Liver (tissue), 9 donors: ENCODE data around the gene OSCP1. TPM values are rescaled to one million over a fixed set of nuclear protein-coding genes. Genes with fewer than 3 reads are reported as not detected.

Experiments used
- DNase-seq: peaks from one replicate; pipeline ENCODE4 v3.0.0-alpha.2; 2017; ENCODE audit warnings: low spot score
- H3K27ac ChIP-seq, 2 donors: one replicate each; pipeline ENCODE4 v1.7.0; 2013; ENCODE audit warnings: inconsistent platforms in 2 of 2, low read length in 2 of 2, control low read depth in 1 of 2, low read depth in 1 of 2, mild to moderate bottlenecking in 1 of 2
- H3K27me3 ChIP-seq, 4 donors: one replicate each; pipeline versions ENCODE4 v1.6.1 to v1.7.0; 2013; ENCODE audit warnings: low read length in 3 of 4, inconsistent platforms in 1 of 4, mild to moderate bottlenecking in 1 of 4, moderate library complexity in 1 of 4; ENCODE audit not compliant: control insufficient read depth in 4 of 4, insufficient read depth in 4 of 4
- H3K36me3 ChIP-seq, 4 donors: one replicate each; pipeline versions ENCODE4 v1.6.1 to v1.7.0; 2013; ENCODE audit warnings: low read length in 3 of 4, mild to moderate bottlenecking in 3 of 4, low read depth in 1 of 4, moderate library complexity in 1 of 4; ENCODE audit not compliant: control insufficient read depth in 4 of 4, insufficient read depth in 3 of 4
- H3K4me1 ChIP-seq, 4 donors: one replicate each; pipeline versions ENCODE4 v1.6.1 to v1.7.0; 2013; ENCODE audit warnings: low read length in 3 of 4, mild to moderate bottlenecking in 3 of 4, moderate library complexity in 1 of 4; ENCODE audit not compliant: control insufficient read depth in 4 of 4, insufficient read depth in 4 of 4
- H3K4me3 ChIP-seq, 3 donors: one replicate each; pipeline versions ENCODE4 v1.6.1 to v1.7.0; 2013; ENCODE audit warnings: low read length in 3 of 3, control low read depth in 1 of 3, low read depth in 1 of 3, mild to moderate bottlenecking in 1 of 3
- H3K9ac ChIP-seq, 2 donors: one replicate each; pipeline ENCODE4 v1.7.0; 2013; ENCODE audit warnings: low read length in 2 of 2, mild to moderate bottlenecking in 2 of 2, moderate library complexity in 2 of 2, control low read depth in 1 of 2, low read depth in 1 of 2
- H3K9me3 ChIP-seq, 4 donors: one replicate each; pipeline versions ENCODE4 v1.6.1 to v1.7.0; 2013; ENCODE audit warnings: low read length in 3 of 4; ENCODE audit not compliant: control insufficient read depth in 4 of 4
- ATF3 ChIP-seq: IDR thresholded peaks from 2 replicates; pipeline ENCODE4 v1.6.1; 2016; ENCODE audit warnings: antibody characterized with exemption
- CTCF ChIP-seq: fragments of 150-350 bp; IDR thresholded peaks from 2 replicates; pipeline ENCODE4 v1.5.1; 2017; ENCODE audit warnings: improper control_type of control experiment, low read depth, low read length; ENCODE audit not compliant: missing input control
- FOXA1 ChIP-seq: IDR thresholded peaks from 2 replicates; pipeline ENCODE4 v1.6.1; 2016; ENCODE audit warnings: antibody characterized with exemption
- FOXA2 ChIP-seq: IDR thresholded peaks from 2 replicates; pipeline ENCODE4 v1.6.1; 2016; ENCODE audit warnings: antibody characterized with exemption
- GABPA ChIP-seq, 2 donors: IDR thresholded peaks in 1 of 2; conservative IDR thresholded peaks in 1 of 2; 2 replicates each; pipeline ENCODE4 v1.6.1; 2016; ENCODE audit warnings: antibody characterized with exemption in 2 of 2, mild to moderate bottlenecking in 1 of 2, moderate library complexity in 1 of 2
- HNF4A ChIP-seq, 2 donors: conservative IDR thresholded peaks; 2 replicates each; pipeline ENCODE4 v1.6.1; 2016; ENCODE audit warnings: antibody characterized with exemption in 2 of 2, mild to moderate bottlenecking in 2 of 2
- JUND ChIP-seq, 2 donors: IDR thresholded peaks; 2 replicates each; pipeline ENCODE4 v1.6.1; 2016; ENCODE audit warnings: antibody characterized with exemption in 2 of 2
- MAX ChIP-seq: IDR thresholded peaks from 2 replicates; pipeline ENCODE4 v1.6.1; 2016; ENCODE audit warnings: antibody characterized with exemption
- NR2F2 ChIP-seq: IDR thresholded peaks from 2 replicates; pipeline ENCODE4 v1.6.1; 2016; ENCODE audit warnings: antibody characterized with exemption
- RAD21 ChIP-seq, 2 donors: IDR thresholded peaks; 2 replicates each; pipeline ENCODE4 v1.6.1; 2016; ENCODE audit warnings: antibody characterized with exemption in 2 of 2, mild to moderate bottlenecking in 2 of 2
- REST ChIP-seq: IDR thresholded peaks from 2 replicates; pipeline ENCODE4 v1.6.1; 2016; ENCODE audit warnings: antibody characterized with exemption, mild to moderate bottlenecking
- RXRA ChIP-seq, 2 donors: IDR thresholded peaks; 2 replicates each; pipeline ENCODE4 v1.6.1; 2017 to 2018; ENCODE audit warnings: antibody characterized with exemption in 2 of 2, mild to moderate bottlenecking in 1 of 2
- SP1 ChIP-seq: IDR thresholded peaks from 2 replicates; pipeline ENCODE4 v1.6.1; 2018; ENCODE audit warnings: antibody characterized with exemption, mild to moderate bottlenecking
- TAF1 ChIP-seq: conservative IDR thresholded peaks from 2 replicates; pipeline ENCODE4 v1.6.1; 2016; ENCODE audit warnings: antibody characterized with exemption, mild to moderate bottlenecking
- YY1 ChIP-seq: IDR thresholded peaks from 2 replicates; pipeline ENCODE4 v1.6.1; 2016; ENCODE audit warnings: antibody characterized with exemption, mild to moderate bottlenecking
- ZBTB33 ChIP-seq: IDR thresholded peaks from 2 replicates; pipeline ENCODE4 v1.6.1; 2016; ENCODE audit warnings: antibody characterized with exemption
- WGBS: extraction: QIAGEN DNeasy Blood & Tissue Kit; methylation state at CpG from one replicate; pipeline ENCODE4 v1.1.7; 2013; 5-methylcytosine and 5-hydroxymethylcytosine counted together
- polyA plus RNA-seq, 2 donors: library from polyadenylated mRNA; stranded (reverse) in 1 of 2; unstranded in 1 of 2; fragments of 200-250 nt in 1 of 2; fragments of >200 nt in 1 of 2; fragmentation: Nextera tagmentation in 1 of 2; extraction: Ambion mirVana in 1 of 2; gene quantifications; one replicate each; pipeline versions ENCODE4 v1.2.1 to v1.2.3, GENCODE V29; 2013 to 2015
- total RNA-seq, 2 donors: library from RNA; depleted of rRNA; stranded (reverse); fragments of >200 nt; gene quantifications; one replicate each; pipeline ENCODE4 v1.2.3, GENCODE V29; 2014
- donor health status: healthy.
- donor health status: healthy.
- donor health status: healthy.
- donor health status: healthy.
- donor health status: healthy.

OSCP1 gene
- total and polyA plus RNA-seq, 4 donors: 1.1 to 1.7 (median 1.5) TPM

- 92% methylated on average over 2 of the region's 2 CpGs for WGBS
- Histone ChIP-seq H3K9me3 (no peaks in the 10 kb centered on the region), H3K4me3 (no peak overlapping the region), H3K36me3 (peaks cover 0 to 22% (median 19%) of the 10 kb centered on the region in 4 donors), H3K9ac (no peak overlapping the region), H3K27me3 (no peaks in the 10 kb centered on the region), H3K27ac (no peak overlapping the region), H3K4me1 (peaks cover 0 to 19% (median 9%) of the 10 kb centered on the region in 4 donors)
- TF ChIP-seq ATF3 (no peak), HNF4A (conservative IDR thresholded peaks at IDR 0.05) (no peak), FOXA1 (no peak), YY1 (no peak), NR2F2 (no peak), CTCF (no peak), SP1 (no peak), TAF1 (no peak), ZBTB33 (no peak), REST (no peak), MAX (no peak), FOXA2 (no peak), RAD21 (IDR thresholded peaks at IDR 0.05) (no peak)
- no peak for DNase-seq
Measured at GRCh38 chr1:36390411-36390810, 59.8 kb downstream of the OSCP1 start.

GRCh38 chr1:36389999-36390398, 60.3 kb downstream of the OSCP1 start:
- H3K36me3 ChIP-seq: peaks cover 0 to 22% (median 19%) of the 10 kb centered on the region in 4 donors
- peaks cover 0 to 19% (median 9%) of the 10 kb centered on the region in 4 donors for H3K4me1 ChIP-seq
- peak overlapping the region; percentile 4 to 17 for H3K27ac ChIP-seq
- TF ChIP-seq RXRA (IDR thresholded peaks at IDR 0.05) (no peak), JUND (IDR thresholded peaks at IDR 0.05) (no peak), SP1 (no peak), ATF3 (no peak), TAF1 (no peak), FOXA1 (no peak), GABPA (IDR thresholded peaks at IDR 0.05 in 1 of 2, conservative IDR thresholded peaks at IDR 0.05 in 1 of 2) (no peak)
- no peak overlapping the region for H3K4me3 ChIP-seq
- H3K9me3 ChIP-seq: no peaks in the 10 kb centered on the region
- no peak for DNase-seq
- H3K27me3 ChIP-seq: no peaks in the 10 kb centered on the region
- no peak overlapping the region for H3K9ac ChIP-seq
- 92% methylated on average over 1 of the region's 1 CpG for WGBS
